HFFc6 (cell line): ENCODE results near the gene C8G. TPM values are rescaled to one million over a fixed set of nuclear protein-coding genes. Genes with fewer than 3 reads are reported as not detected.

ENCODE experiments used
- DNase-seq: peaks from one replicate; pipeline ENCODE4 v3.0.0-alpha.2; 2018
- H3K27ac Mint-ChIP-seq: 2 replicates; pipeline ENCODE4 v1.8.0; 2020; ENCODE audit warnings: mild to moderate bottlenecking, mixed read lengths
- H3K27me3 Mint-ChIP-seq: 2 replicates; pipeline ENCODE4 v1.8.0; 2021; ENCODE audit warnings: mild to moderate bottlenecking, moderate library complexity, mixed read lengths; ENCODE audit not compliant: insufficient read depth
- H3K36me3 Mint-ChIP-seq: 2 replicates; pipeline ENCODE4 v1.8.0; 2021; ENCODE audit warnings: low read depth, mixed read lengths
- H3K4me1 Mint-ChIP-seq: 2 replicates; pipeline ENCODE4 v1.8.0; 2020; ENCODE audit warnings: low read depth, mixed read lengths
- H3K4me3 Mint-ChIP-seq: 2 replicates; pipeline ENCODE4 v1.8.0; 2020; ENCODE audit warnings: mild to moderate bottlenecking, moderate library complexity, mixed read lengths
- H3K9me3 Mint-ChIP-seq: 2 replicates; pipeline ENCODE4 v1.8.0; 2020; ENCODE audit warnings: mild to moderate bottlenecking, mixed read lengths
- total RNA-seq, 6 experiments: library from RNA; stranded (reverse); fragmentation: NEBNext Ultra II Directional; extraction: Animal tissue kit (Norgen Biotek cat#: 25700); gene quantifications; 2 replicates in 1 of 6; 3 replicates in 5 of 6; pipeline ENCODE4 v1.2.3, GENCODE V29; 2021
- TF ChIP-seq, protein P1 (sequence below): fragments of 200-600 bp; sonication (generic); IDR thresholded peaks from 2 replicates; pipeline ENCODE4 v1.5.0; 2021; ENCODE audit warnings: antibody characterized with exemption, mild to moderate bottlenecking

The C8G gene
- total RNA-seq, 6 experiments from 2014 or later, result 0.51 to 1.8 (median 0.97) TPM

DNA sequence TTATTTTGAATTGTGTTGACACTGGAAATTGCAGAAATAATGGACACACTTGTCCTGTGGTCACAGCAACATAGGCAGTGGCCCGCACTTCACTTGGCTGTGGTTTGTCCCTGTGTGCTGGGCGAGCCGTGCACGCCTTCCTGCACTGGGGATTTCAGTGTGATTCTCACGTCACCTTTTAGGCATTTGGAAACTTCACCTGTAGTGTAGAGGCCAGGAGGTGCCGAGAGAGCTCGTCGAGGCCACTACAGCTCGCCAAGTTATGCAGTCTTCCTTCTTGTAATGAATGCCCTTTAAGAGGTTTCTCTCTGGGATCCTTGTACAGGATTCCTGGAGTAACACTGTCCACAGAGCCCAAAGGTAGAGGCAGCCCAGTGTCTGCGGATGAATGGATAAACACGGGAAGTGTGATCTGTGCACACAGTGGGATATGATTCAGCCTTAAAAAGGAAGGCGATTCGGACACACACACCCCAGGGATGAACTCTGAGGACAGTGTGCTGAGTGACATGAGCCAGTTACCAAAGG is 44.0 kb upstream of the C8G start:
- TF ChIP-seq, protein P1, sequence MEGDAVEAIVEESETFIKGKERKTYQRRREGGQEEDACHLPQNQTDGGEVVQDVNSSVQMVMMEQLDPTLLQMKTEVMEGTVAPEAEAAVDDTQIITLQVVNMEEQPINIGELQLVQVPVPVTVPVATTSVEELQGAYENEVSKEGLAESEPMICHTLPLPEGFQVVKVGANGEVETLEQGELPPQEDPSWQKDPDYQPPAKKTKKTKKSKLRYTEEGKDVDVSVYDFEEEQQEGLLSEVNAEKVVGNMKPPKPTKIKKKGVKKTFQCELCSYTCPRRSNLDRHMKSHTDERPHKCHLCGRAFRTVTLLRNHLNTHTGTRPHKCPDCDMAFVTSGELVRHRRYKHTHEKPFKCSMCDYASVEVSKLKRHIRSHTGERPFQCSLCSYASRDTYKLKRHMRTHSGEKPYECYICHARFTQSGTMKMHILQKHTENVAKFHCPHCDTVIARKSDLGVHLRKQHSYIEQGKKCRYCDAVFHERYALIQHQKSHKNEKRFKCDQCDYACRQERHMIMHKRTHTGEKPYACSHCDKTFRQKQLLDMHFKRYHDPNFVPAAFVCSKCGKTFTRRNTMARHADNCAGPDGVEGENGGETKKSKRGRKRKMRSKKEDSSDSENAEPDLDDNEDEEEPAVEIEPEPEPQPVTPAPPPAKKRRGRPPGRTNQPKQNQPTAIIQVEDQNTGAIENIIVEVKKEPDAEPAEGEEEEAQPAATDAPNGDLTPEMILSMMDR, result no peak
- Mint-ChIP-seq H3K27ac (peak overlapping the region; percentile 72), H3K36me3 (peaks cover 17% of the 10 kb centered on the region), H3K4me1 (peaks cover 17% of the 10 kb centered on the region), H3K27me3 (no peaks in the 10 kb centered on the region), H3K4me3 (no peak overlapping the region), H3K9me3 (no peaks in the 10 kb centered on the region)
- DNase-seq, result no peak

- H3K9me3 Mint-ChIP-seq, result no peaks in the 10 kb centered on the region
- H3K27ac Mint-ChIP-seq, result peak overlapping the region; percentile 72
- peaks cover 17% of the 10 kb centered on the region for H3K36me3 Mint-ChIP-seq
- peaks cover 17% of the 10 kb centered on the region for H3K4me1 Mint-ChIP-seq
- H3K4me3 Mint-ChIP-seq, result no peak overlapping the region
- TF ChIP-seq, protein P1, result no peak
- DNase-seq, result peak; percentile 8
- no peaks in the 10 kb centered on the region for H3K27me3 Mint-ChIP-seq
Observed at GRCh38 chr9:136901516-136902258, 43.4 kb upstream of the C8G start.

DNA sequence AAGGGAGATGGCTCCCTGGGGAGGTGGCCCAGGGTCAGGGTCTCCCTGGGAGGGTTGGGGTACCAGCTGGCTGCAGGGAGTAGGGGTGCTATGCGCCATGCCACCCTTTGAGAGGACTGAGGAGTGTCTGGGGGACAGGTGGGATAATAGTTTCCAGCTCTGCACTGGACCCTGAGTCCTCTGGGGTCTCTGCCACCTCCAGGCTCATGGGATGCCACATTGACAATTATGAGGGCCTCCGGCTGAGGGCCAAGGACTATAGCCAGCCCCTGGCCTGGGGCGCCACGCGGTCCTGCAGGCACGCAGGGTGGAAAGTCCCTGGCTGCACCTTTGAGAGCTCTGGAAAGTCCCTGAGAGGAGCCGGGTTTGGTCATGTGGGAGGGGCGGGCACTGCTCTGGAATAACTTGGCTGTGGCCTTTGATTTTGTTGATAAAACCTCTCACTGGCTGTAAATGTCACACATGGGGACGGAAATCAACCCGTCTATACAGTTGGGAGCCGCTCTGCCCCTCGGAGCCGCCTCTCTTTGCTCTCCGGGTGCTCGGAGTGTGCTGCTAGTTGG is 42.7 kb upstream of the C8G start:
- H3K36me3 Mint-ChIP-seq, result peaks cover 17% of the 10 kb centered on the region
- H3K27me3 Mint-ChIP-seq, result no peaks in the 10 kb centered on the region
- no peak overlapping the region for H3K27ac Mint-ChIP-seq
- TF ChIP-seq, protein P1, result no peak
- no peaks in the 10 kb centered on the region for H3K9me3 Mint-ChIP-seq
- DNase-seq, result no peak
- no peak overlapping the region for H3K4me3 Mint-ChIP-seq
- peaks cover 17% of the 10 kb centered on the region for H3K4me1 Mint-ChIP-seq

GRCh38 chr9:136903041-136903554 is 41.9 kb upstream of the C8G start:
- Mint-ChIP-seq H3K27ac (no peak overlapping the region), H3K4me1 (peaks cover 17% of the 10 kb centered on the region), H3K4me3 (no peak overlapping the region), H3K9me3 (no peaks in the 10 kb centered on the region), H3K36me3 (peaks cover 17% of the 10 kb centered on the region), H3K27me3 (no peaks in the 10 kb centered on the region)
- no peak for DNase-seq
- TF ChIP-seq, protein P1, result no peak

GRCh38 chr9:136906266-136906665 is 38.8 kb upstream of the C8G start:
- Mint-ChIP-seq H3K27me3 (no peaks in the 10 kb centered on the region), H3K4me3 (no peak overlapping the region), H3K36me3 (peaks cover 5% of the 10 kb centered on the region; the same call in 1 of the 2 replicates), H3K9me3 (no peaks in the 10 kb centered on the region), H3K27ac (no peak overlapping the region), H3K4me1 (peaks cover 8% of the 10 kb centered on the region)
- TF ChIP-seq, protein P1, result no peak
- DNase-seq, result no peak
